Fibroblast of lung (primary cell): Measurements from ENCODE around the gene LPGAT1.

Source experiments
- EZH2 ChIP-seq: IDR thresholded peaks from 2 replicates; pipeline ENCODE4 v1.5.1; 2012; ENCODE audit warnings: low read length, control low read depth, mild to moderate bottlenecking; ENCODE audit errors: missing control alignments
- TF ChIP-seq, protein P1 (sequence below), 2 donors: IDR thresholded peaks in 1 of 2; conservative IDR thresholded peaks in 1 of 2; 1 replicate in 1 of 2; 2 replicates in 1 of 2; pipeline ENCODE4 v1.5.1; 2011 to 2012; ENCODE audit warnings: low read length in 2 of 2, control low read depth in 1 of 2, inconsistent platforms in 1 of 2, low read depth in 1 of 2, mild to moderate bottlenecking in 1 of 2

DNA sequence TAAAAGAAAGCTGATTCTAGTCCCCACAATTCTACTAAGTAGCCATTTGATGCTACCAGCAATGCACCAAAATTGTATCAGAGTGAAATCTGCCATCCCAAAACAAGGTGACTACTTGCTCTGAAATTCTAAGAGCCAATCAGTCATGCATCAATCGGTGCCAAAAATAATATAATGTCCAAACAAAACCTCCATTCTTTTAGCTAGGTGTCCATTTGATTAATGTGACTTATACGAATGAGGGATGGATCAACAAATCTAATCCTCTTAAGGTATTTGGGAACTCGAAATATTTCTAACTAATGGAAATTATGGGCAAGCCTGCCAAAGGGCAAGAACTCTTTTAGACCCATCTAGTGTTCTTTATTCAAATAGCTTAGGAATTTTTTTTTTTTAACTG is 88.8 kb downstream of the LPGAT1 start:
- TF ChIP-seq, protein P1, sequence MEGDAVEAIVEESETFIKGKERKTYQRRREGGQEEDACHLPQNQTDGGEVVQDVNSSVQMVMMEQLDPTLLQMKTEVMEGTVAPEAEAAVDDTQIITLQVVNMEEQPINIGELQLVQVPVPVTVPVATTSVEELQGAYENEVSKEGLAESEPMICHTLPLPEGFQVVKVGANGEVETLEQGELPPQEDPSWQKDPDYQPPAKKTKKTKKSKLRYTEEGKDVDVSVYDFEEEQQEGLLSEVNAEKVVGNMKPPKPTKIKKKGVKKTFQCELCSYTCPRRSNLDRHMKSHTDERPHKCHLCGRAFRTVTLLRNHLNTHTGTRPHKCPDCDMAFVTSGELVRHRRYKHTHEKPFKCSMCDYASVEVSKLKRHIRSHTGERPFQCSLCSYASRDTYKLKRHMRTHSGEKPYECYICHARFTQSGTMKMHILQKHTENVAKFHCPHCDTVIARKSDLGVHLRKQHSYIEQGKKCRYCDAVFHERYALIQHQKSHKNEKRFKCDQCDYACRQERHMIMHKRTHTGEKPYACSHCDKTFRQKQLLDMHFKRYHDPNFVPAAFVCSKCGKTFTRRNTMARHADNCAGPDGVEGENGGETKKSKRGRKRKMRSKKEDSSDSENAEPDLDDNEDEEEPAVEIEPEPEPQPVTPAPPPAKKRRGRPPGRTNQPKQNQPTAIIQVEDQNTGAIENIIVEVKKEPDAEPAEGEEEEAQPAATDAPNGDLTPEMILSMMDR (conservative IDR thresholded peaks at IDR 0.05 in 1 of 2, IDR thresholded peaks at IDR 0.05 in 1 of 2; ENCODE audit: low read depth in 1 of 2, low read length in 2 of 2), result no peak
- TF ChIP-seq EZH2, result no peak
